ENCODE data around the gene PDE2A.

Gene PDE2A

GRCh38 chr11:72606748-72607468, 67.3 kb downstream of the PDE2A start:
- DNase-seq = no peak

- no peak for DNase-seq
Observed at GRCh38 chr11:72605973-72606747, 68.1 kb downstream of the PDE2A start.

- DNase-seq = no peak
Observed at GRCh38 chr11:72604256-72604655, 70.0 kb downstream of the PDE2A start.

GRCh38 chr11:72602250-72602904, 71.8 kb downstream of the PDE2A start:
- DNase-seq = no peak

GRCh38 chr11:72600557-72600956, 73.7 kb downstream of the PDE2A start:
- no peak for DNase-seq

- no peak for DNase-seq
Observed at GRCh38 chr11:72599325-72600117, 74.7 kb downstream of the PDE2A start.

GRCh38 chr11:72598906-72599305, 75.3 kb downstream of the PDE2A start:
- no peak for DNase-seq

- DNase-seq = no peak
Observed at GRCh38 chr11:72598466-72598865, 75.8 kb downstream of the PDE2A start.

GRCh38 chr11:72597721-72598120, 76.5 kb downstream of the PDE2A start:
- no peak for DNase-seq

GRCh38 chr11:72595292-72595684, 78.9 kb downstream of the PDE2A start:
- DNase-seq = no peak

- no peak for DNase-seq
Observed at GRCh38 chr11:72594493-72595291, 79.5 kb downstream of the PDE2A start.

- no peak for DNase-seq
Observed at GRCh38 chr11:72592698-72593495, 81.3 kb downstream of the PDE2A start.

GRCh38 chr11:72591785-72592502, 82.3 kb downstream of the PDE2A start:
- peak; percentile 52 for DNase-seq

GRCh38 chr11:72591023-72591422, 83.2 kb downstream of the PDE2A start:
- no peak for DNase-seq

GRCh38 chr11:72589802-72590761, 84.1 kb downstream of the PDE2A start:
- DNase-seq = no peak

- no peak for DNase-seq
Observed at GRCh38 chr11:72588421-72589410, 85.5 kb downstream of the PDE2A start.

- DNase-seq = no peak
Observed at GRCh38 chr11:72587696-72588095, 86.5 kb downstream of the PDE2A start.
